Activated CD4-positive, alpha-beta T cell treated with anti-CD3 and anti-CD28 coated beads, Interleukin-2, amount 50 U/mL, for 16 hours (primary cell): ENCODE data around the gene PRKACA.

Source experiments
- DNase-seq: peaks from one replicate; pipeline ENCODE4 v3.0.0-alpha.2; 2020

The PRKACA gene

GRCh38 chr19:14116525-14116917, 1.0 kb downstream of the PRKACA start:
- no peak for DNase-seq

- DNase-seq, result no peak
Measured at GRCh38 chr19:14115756-14116155, 1.8 kb downstream of the PRKACA start.

- peak; percentile 66 for DNase-seq
Measured at GRCh38 chr19:14114854-14115253, 2.7 kb downstream of the PRKACA start.

- DNase-seq, result no peak
Measured at GRCh38 chr19:14114439-14114838, 3.1 kb downstream of the PRKACA start.

- peak; percentile 73 for DNase-seq
Measured at GRCh38 chr19:14113762-14114414, 3.7 kb downstream of the PRKACA start.

- no peak for DNase-seq
Measured at GRCh38 chr19:14112809-14113385, 4.7 kb downstream of the PRKACA start.

- no peak for DNase-seq
Measured at GRCh38 chr19:14112051-14112808, 5.3 kb downstream of the PRKACA start.

GRCh38 chr19:14111486-14111885, 6.1 kb downstream of the PRKACA start:
- no peak for DNase-seq

- no peak for DNase-seq
Measured at GRCh38 chr19:14110650-14111049, 6.9 kb downstream of the PRKACA start.

- DNase-seq, result no peak
Measured at GRCh38 chr19:14107581-14108461, 9.7 kb downstream of the PRKACA start.

GRCh38 chr19:14106840-14107239, 10.7 kb downstream of the PRKACA start:
- no peak for DNase-seq

GRCh38 chr19:14105680-14106079, 11.9 kb downstream of the PRKACA start:
- no peak for DNase-seq

- DNase-seq, result no peak
Measured at GRCh38 chr19:14103310-14103709, 14.3 kb downstream of the PRKACA start.

GRCh38 chr19:14102756-14103155, 14.8 kb downstream of the PRKACA start:
- no peak for DNase-seq

- DNase-seq, result no peak
Measured at GRCh38 chr19:14102102-14102696, 15.4 kb downstream of the PRKACA start.

GRCh38 chr19:14101003-14101545, 16.5 kb downstream of the PRKACA start:
- DNase-seq, result no peak

- no peak for DNase-seq
Measured at GRCh38 chr19:14097532-14098151, 19.9 kb downstream of the PRKACA start.

- no peak for DNase-seq
Measured at GRCh38 chr19:14096272-14096992, 21.1 kb downstream of the PRKACA start.

GRCh38 chr19:14094854-14095253, 22.7 kb downstream of the PRKACA start:
- no peak for DNase-seq

GRCh38 chr19:14093117-14093823, 24.3 kb downstream of the PRKACA start:
- DNase-seq, result no peak
